ENCODE results near the gene TNFRSF4.

TNFRSF4 gene

GRCh38 chr1:1203561-1204424 lies 10.2 kb downstream of the TNFRSF4 start:
- no peak for TF ChIP-seq CTCF (IDR thresholded peaks at IDR 0.05; ENCODE audit: insufficient read depth, missing control alignments)
- FAIRE-seq (no peak), DNase-seq (ENCODE audit: insufficient read length, low spot score) (no peak)

GRCh38 chr1:1202831-1203560 lies 11.0 kb downstream of the TNFRSF4 start:
- no peak for FAIRE-seq

GRCh38 chr1:1200876-1201810 lies 12.8 kb downstream of the TNFRSF4 start:
- no peak for DNase-seq (ENCODE audit: insufficient read length, low spot score)
- FAIRE-seq, result no peak
- TF ChIP-seq CTCF (IDR thresholded peaks at IDR 0.05; ENCODE audit: insufficient read depth, missing control alignments), result no peak

More at GRCh38 chr1:1202831-1203560, 11.0 kb downstream of the TNFRSF4 start:
- DNase-seq (ENCODE audit: insufficient read length, low spot score), result no peak
- TF ChIP-seq CTCF (IDR thresholded peaks at IDR 0.05; ENCODE audit: insufficient read depth, missing control alignments), result no peak

GRCh38 chr1:1199961-1200875 lies 13.7 kb downstream of the TNFRSF4 start:
- TF ChIP-seq CTCF (IDR thresholded peaks at IDR 0.05; ENCODE audit: insufficient read depth, missing control alignments), result no peak
- no peak for FAIRE-seq
- DNase-seq (ENCODE audit: insufficient read length, low spot score), result peak; percentile 8

- DNase-seq (ENCODE audit: insufficient read length, low spot score) (peak; percentile 12), FAIRE-seq (no peak)
- no peak for TF ChIP-seq CTCF (IDR thresholded peaks at IDR 0.05; ENCODE audit: insufficient read depth, missing control alignments)
Observed at GRCh38 chr1:1199141-1199960, 14.6 kb downstream of the TNFRSF4 start.

All from D721Med (cell line).